GM10266 (cell line): ENCODE data around the gene ZC3H12A.
"Not testable (repeated sequence)": the region's sequence is repeated elsewhere in the genome, so short reads cannot be mapped to it uniquely, and the experiment has no call there.

Experiments used
- DNase-seq: peaks from one replicate; pipeline ENCODE4 v3.0.0; 2012; ENCODE audit errors: extremely low spot score
- CTCF ChIP-seq: IDR thresholded peaks from 2 replicates; pipeline ENCODE4 v1.5.1; 2012; ENCODE audit warnings: mild to moderate bottlenecking, low read depth; ENCODE audit not compliant: control insufficient read depth, insufficient read depth; ENCODE audit errors: missing control alignments

ZC3H12A gene

GRCh38 chr1:37515185-37516034 is 41.0 kb downstream of the ZC3H12A start:
- TF ChIP-seq CTCF: no peak
- no peak for DNase-seq

GRCh38 chr1:37517569-37517968 is 43.2 kb downstream of the ZC3H12A start:
- no peak for DNase-seq
- no peak for TF ChIP-seq CTCF

- DNase-seq: not testable (repeated sequence)
These were observed 43.9 kb downstream of the ZC3H12A start for GRCh38 chr1:37518241-37518640.

GRCh38 chr1:37518929-37519328 is 44.5 kb downstream of the ZC3H12A start:
- DNase-seq: not testable (repeated sequence)

- DNase-seq: no peak
- TF ChIP-seq CTCF: no peak
These were observed 45.2 kb downstream of the ZC3H12A start for GRCh38 chr1:37519613-37520012.

GRCh38 chr1:37529888-37530287 is 55.5 kb downstream of the ZC3H12A start:
- DNase-seq: not testable (repeated sequence)

GRCh38 chr1:37532418-37533156 is 58.2 kb downstream of the ZC3H12A start:
- not testable (repeated sequence) for DNase-seq

- TF ChIP-seq CTCF: no peak
- DNase-seq: no peak
These were observed 59.1 kb downstream of the ZC3H12A start for GRCh38 chr1:37533317-37534093.
